HG03469 (cell line): ENCODE results near the gene PARD3.

Source experiments
- ATAC-seq: cut with Tn5 transposase; IDR thresholded peaks from one replicate; pipeline ENCODE4 v1.9.1; 2021; ENCODE audit warnings: mild to moderate bottlenecking, moderate library complexity, moderate number of reproducible peaks; ENCODE audit not compliant: unreplicated experiment

Gene PARD3

GRCh38 chr10:34126371-34127151, 688.5 kb downstream of the PARD3 start:
- no peak for ATAC-seq

GRCh38 chr10:34125702-34126101, 689.4 kb downstream of the PARD3 start:
- no peak for ATAC-seq

- no peak for ATAC-seq
Observed at GRCh38 chr10:34124522-34125035, 690.5 kb downstream of the PARD3 start.

- ATAC-seq: no peak
Observed at GRCh38 chr10:34121781-34122622, 693.1 kb downstream of the PARD3 start.

GRCh38 chr10:34121125-34121753, 693.9 kb downstream of the PARD3 start:
- no peak for ATAC-seq

DNA sequence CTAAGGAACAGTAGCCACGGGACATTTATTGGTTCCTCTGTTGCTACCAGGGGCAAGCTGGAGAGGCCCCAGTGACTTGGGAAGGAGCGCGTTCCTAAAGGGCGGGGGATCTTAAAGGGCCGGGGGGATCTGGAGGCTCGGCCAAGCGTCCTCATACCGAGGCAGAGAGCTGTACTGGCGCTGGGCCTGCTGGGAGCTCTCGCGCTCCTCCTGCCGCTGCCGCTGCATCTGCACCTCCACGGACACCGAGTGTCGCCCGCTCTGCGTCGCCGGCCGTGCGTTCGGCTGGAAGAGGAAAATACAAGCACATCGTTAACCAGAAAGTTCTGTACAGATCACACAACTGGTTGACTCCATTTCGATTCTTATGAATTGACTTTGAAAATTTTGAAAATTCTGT, 695.6 kb downstream of the PARD3 start:
- no peak for ATAC-seq

DNA sequence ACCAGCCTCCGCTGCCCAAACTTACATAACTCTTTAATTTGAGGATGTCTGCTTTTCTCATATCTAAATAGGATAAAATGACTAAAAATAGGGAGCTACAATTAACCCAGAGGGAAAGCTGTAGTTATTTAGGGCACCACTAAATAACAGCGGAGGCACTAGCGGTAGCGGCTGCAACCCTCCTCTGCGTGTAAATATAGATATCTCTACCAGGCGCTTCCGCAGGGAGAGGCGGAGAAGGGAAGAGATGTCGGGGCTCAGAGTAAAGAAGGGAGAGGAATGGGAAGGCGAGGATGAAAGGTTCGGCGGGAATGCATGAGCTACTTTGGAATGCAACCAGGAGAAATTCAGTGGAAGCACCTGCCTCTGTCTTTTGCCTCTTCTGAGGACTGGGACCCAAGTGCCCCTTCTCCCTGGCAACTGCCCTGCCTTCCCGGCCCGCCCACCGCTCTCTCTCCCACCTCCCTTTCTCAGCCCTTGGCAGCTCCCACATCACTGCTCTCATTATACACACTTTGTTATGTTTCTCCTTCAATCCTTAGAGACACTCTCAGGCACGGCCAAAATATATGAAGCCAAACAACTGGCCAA, 698.3 kb downstream of the PARD3 start:
- ATAC-seq: no peak

- ATAC-seq: no peak
Observed at GRCh38 chr10:34116220-34116641, 698.9 kb downstream of the PARD3 start.

GRCh38 chr10:34114914-34115313, 700.2 kb downstream of the PARD3 start:
- no peak for ATAC-seq

GRCh38 chr10:34113504-34114225, 701.4 kb downstream of the PARD3 start:
- no peak for ATAC-seq

GRCh38 chr10:34112171-34112782, 702.8 kb downstream of the PARD3 start:
- ATAC-seq: no peak

DNA sequence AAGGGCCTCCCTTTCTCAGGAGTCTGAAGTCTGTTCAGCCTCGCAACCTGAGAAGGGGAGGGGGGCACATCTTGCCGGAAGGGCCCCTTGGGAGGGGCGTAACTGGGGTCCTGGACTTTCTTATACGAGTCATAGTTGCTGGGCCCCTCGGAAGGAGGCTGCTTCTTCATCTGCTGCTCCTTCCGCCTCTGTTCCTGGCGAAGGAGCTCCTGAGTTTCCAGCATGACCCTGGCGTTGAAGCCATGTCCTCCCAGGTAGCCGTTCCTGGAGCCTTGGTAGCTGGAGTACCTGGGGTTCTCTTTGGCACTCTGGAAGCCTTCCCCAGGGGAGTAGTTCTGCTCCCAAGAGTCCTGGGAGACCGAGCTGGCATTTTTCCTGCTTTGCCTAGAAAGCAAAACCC, 703.9 kb downstream of the PARD3 start:
- ATAC-seq: no peak

- no peak for ATAC-seq
Observed at GRCh38 chr10:34109952-34110702, 705.0 kb downstream of the PARD3 start.

DNA sequence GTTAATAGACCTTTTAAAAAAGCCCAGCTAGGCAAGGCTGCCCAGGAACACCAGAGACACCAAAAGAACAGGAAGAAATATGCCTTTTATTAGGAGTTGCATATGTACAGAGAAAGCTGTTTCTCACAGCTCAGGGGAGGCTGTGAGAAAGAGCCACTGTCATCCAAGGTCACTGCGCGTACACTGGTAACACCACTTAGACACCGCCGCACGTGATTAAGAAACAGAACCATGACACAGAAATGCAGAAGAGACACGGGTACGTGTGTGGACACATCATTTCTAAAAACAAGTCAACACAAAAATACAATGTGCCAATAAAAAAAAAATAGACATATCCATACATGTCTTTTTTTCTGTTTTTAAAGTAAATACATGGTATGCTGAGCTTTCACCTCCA, 705.6 kb downstream of the PARD3 start:
- no peak for ATAC-seq

DNA sequence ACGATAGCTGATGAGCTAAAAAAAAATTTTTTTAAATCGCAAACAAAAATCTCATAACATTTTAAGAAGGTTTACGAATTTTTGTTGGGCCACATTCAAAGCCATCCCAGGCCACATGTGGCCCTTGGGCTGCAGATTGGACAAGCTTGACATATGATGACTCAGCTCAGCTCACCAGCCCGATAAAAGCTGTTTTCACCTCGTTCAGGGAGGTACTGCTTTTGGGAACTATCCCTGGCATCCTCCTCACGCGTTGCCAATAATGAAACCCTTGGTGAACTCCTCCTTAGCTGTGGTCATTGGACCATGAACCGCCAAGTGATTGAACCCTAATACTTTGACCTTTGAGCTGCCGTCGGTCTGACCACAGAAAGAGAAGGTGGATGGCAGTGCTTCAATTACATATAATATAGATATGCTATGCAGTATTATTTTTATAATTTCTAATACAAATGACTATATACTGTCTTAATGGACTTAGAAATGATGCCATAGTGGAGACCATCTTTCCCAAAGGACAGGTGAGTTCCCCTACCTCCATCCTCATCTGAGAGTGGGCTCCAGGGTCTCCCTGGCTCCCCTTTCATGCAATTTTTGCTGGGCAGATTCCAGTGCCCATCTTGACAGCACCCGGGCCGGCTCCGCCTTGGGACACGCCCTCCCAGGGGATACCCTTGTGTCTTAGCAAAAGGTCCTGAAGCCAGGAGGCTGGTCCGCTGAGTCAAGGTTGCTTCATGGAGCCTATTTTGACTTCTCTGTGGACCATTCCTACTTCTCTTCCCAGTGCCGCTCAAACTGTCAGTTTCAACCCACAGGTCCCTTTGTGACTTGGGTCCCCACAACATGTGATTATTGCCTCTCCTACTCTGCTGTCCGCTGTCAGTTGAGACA, 707.2 kb downstream of the PARD3 start:
- ATAC-seq: no peak

GRCh38 chr10:34106356-34106885, 708.7 kb downstream of the PARD3 start:
- ATAC-seq: no peak

GRCh38 chr10:34104829-34105572, 710.1 kb downstream of the PARD3 start:
- no peak for ATAC-seq
